Cardiac muscle cell (in vitro differentiated cells and primary cell): ENCODE results near the gene YTHDC1. TPM values are rescaled to one million over a fixed set of nuclear protein-coding genes. Genes with fewer than 3 reads are reported as not detected.
A peak's percentile ranks its signal among the peaks of the same experiment; 100 is the strongest.

Experiments
- DNase-seq, 2 donors: peaks; one replicate each; pipeline versions ENCODE4 v3.0.0 to v3.0.0-alpha.2; 2010 to 2017; ENCODE audit warnings: low read depth in 1 of 2, low spot score in 1 of 2
- H3K27ac ChIP-seq: fragments of 200-600 bp; sonication (generic); 2 replicates; pipeline ENCODE4 v1.5.1; 2016
- H3K27me3 ChIP-seq: fragments of 200-600 bp; sonication (generic); 2 replicates; pipeline ENCODE4 v1.6.0; 2016; ENCODE audit warnings: control low read depth
- H3K36me3 ChIP-seq: fragments of 200-600 bp; sonication (generic); 2 replicates; pipeline ENCODE4 v1.5.1; 2016; ENCODE audit warnings: control low read depth
- H3K4me1 ChIP-seq: fragments of 200-600 bp; sonication (generic); 2 replicates; pipeline ENCODE4 v1.8.1; 2017; ENCODE audit warnings: low read depth, mild to moderate bottlenecking, mixed run types
- H3K4me3 ChIP-seq: fragments of 200-600 bp; sonication (generic); 2 replicates; pipeline ENCODE4 v1.5.1; 2016; ENCODE audit warnings: mild to moderate bottlenecking
- H3K9me3 ChIP-seq: fragments of 200-600 bp; sonication (generic); 2 replicates; pipeline ENCODE4 v1.5.1; 2017; ENCODE audit warnings: low read depth, mild to moderate bottlenecking, control low read depth
- polyA plus RNA-seq: library from polyadenylated mRNA; unstranded; fragments of >200 nt; fragmentation: Nextera tagmentation; extraction: Ambion mirVana; gene quantifications from 2 replicates; pipeline ENCODE4 v1.2.1, GENCODE V29; 2016
- total RNA-seq: library from RNA; depleted of rRNA; stranded (reverse); fragments of >200 nt; gene quantifications from 2 replicates; pipeline ENCODE4 v1.2.3, GENCODE V29; 2016
- TF ChIP-seq, protein P1 (sequence below): IDR thresholded peaks from 2 replicates; pipeline ENCODE4 v1.5.1; 2012; ENCODE audit warnings: low read depth, mild to moderate bottlenecking, low read length

YTHDC1 gene
- total and polyA plus RNA-seq, 2 experiments from 2014 or later = 31.0 to 75.2 TPM

DNA sequence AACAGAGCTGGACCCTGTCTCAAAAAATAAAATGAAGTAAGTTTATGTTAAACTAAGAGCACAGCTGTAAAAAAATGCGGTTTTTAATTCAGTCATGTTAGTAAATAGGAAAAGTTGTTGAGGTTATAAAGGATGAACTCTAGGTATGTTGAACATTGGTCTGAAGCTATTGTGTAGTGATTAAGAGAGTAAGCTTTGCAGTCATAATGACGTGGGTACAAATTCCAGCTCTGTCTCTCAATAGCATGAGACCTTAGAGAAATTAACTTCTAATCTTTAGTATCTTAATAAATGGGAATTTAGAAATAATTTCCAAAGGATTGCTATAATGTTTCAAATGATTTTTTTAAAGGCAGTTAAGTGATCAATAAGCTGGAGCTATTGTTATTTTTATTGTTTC, 2.9 kb upstream of the YTHDC1 start:
- Histone ChIP-seq H3K27me3 (no peaks in the 10 kb centered on the region), H3K36me3 (no peaks in the 10 kb centered on the region), H3K9me3 (no peaks in the 10 kb centered on the region), H3K4me1 (peaks cover 4% of the 10 kb centered on the region), H3K4me3 (no peak overlapping the region), H3K27ac (no peak overlapping the region)
- TF ChIP-seq, protein P1, sequence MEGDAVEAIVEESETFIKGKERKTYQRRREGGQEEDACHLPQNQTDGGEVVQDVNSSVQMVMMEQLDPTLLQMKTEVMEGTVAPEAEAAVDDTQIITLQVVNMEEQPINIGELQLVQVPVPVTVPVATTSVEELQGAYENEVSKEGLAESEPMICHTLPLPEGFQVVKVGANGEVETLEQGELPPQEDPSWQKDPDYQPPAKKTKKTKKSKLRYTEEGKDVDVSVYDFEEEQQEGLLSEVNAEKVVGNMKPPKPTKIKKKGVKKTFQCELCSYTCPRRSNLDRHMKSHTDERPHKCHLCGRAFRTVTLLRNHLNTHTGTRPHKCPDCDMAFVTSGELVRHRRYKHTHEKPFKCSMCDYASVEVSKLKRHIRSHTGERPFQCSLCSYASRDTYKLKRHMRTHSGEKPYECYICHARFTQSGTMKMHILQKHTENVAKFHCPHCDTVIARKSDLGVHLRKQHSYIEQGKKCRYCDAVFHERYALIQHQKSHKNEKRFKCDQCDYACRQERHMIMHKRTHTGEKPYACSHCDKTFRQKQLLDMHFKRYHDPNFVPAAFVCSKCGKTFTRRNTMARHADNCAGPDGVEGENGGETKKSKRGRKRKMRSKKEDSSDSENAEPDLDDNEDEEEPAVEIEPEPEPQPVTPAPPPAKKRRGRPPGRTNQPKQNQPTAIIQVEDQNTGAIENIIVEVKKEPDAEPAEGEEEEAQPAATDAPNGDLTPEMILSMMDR = no peak
- DNase-seq = no peak

DNA sequence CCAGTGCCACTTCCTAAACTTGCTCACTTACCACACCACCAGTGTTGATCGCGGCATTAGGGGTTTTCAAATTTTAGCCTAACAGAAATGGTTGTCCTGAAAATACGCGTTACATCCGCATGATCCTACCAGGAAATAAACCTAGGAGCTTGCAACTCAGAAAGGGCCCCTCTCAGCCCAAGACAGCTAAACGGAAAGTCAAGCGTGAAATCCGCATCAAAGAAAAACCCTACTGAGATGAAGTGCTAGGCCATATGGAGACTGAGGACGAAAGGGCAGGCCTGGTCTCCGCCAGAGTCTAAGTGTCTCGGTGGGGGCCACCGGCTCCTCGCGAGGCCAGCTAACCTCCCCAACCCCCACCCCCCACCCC, 626 bp downstream of the YTHDC1 start:
- Histone ChIP-seq H3K27ac (peak overlapping the region; percentile 100), H3K9me3 (no peaks in the 10 kb centered on the region), H3K4me3 (peak overlapping the region; percentile 99), H3K27me3 (no peaks in the 10 kb centered on the region), H3K4me1 (peaks cover 14% of the 10 kb centered on the region), H3K36me3 (no peaks in the 10 kb centered on the region)
- TF ChIP-seq, protein P1 = no peak
- peak in 1 of 2 donors; percentile 46 for DNase-seq

DNA sequence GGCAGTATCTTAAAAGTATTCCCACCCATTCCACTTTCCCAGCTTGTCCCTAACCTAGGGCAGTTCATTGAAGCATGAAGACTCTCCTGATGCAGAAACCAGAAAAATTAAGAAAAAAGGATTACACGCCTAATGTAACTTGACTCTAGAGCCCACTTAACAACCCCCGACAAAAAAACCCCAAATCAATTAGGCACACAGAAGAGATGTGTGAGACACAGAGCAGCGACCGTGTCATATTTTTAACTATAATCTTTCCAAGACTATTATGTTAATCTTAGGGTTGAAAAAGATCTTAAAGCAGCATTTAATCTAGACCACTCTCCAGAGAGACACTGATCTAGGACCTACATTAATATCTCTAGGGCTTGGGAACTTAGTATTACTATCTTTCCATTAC, 1.3 kb downstream of the YTHDC1 start:
- Histone ChIP-seq H3K27me3 (no peaks in the 10 kb centered on the region), H3K4me3 (peak overlapping the region; percentile 99), H3K9me3 (no peaks in the 10 kb centered on the region), H3K4me1 (peaks cover 14% of the 10 kb centered on the region), H3K36me3 (no peaks in the 10 kb centered on the region), H3K27ac (peak overlapping the region; percentile 100)
- TF ChIP-seq, protein P1 = no peak
- DNase-seq = no peak

DNA sequence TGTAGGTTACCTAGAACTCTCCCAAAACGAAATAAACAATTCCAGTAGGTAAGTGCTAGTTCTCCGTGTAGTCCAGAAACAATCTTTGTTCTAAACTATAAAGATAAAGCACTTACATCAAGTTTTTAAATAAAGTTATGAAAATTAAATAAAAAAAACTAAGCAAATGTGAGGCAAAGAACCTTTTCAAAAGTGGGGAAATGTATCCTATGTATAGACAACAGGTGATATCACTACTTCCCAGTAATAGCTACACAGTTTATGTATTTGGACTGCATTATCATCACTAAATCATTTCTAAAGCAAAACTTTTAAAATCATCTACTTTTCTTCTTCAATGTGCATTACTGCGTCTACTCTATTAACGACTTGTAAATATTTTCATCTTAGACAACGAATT, 2.0 kb downstream of the YTHDC1 start:
- DNase-seq = no peak
- H3K36me3 ChIP-seq = no peaks in the 10 kb centered on the region
- TF ChIP-seq, protein P1 = no peak
- no peaks in the 10 kb centered on the region for H3K9me3 ChIP-seq
- peaks cover 14% of the 10 kb centered on the region for H3K4me1 ChIP-seq
- H3K4me3 ChIP-seq = peak overlapping the region; percentile 99
- H3K27me3 ChIP-seq = no peaks in the 10 kb centered on the region
- peak overlapping the region; percentile 100 for H3K27ac ChIP-seq

DNA sequence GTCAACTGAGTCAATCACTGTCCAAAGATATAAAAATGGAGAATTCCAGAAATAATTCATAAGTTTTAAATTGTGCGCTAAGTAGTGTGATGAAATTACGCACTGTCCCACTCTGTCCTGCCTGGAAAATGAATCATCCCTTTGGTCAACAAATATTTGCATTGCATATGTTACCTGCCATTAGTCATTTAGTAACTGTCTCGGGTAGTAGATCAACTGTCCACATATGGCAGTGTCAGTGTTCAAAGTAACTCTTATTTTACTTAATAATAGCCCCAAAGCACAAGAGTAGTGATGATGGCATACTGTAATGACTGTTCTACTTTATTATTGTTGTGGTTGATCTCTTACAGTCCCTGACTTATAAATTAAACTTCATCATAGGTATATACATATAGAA, 3.4 kb downstream of the YTHDC1 start:
- TF ChIP-seq, protein P1 = no peak
- DNase-seq = no peak
- peaks cover 26% of the 10 kb centered on the region for H3K4me1 ChIP-seq
- no peaks in the 10 kb centered on the region for H3K27me3 ChIP-seq
- no peaks in the 10 kb centered on the region for H3K36me3 ChIP-seq
- H3K27ac ChIP-seq = no peak overlapping the region
- no peaks in the 10 kb centered on the region for H3K9me3 ChIP-seq
- peak overlapping the region; percentile 99 for H3K4me3 ChIP-seq

DNA sequence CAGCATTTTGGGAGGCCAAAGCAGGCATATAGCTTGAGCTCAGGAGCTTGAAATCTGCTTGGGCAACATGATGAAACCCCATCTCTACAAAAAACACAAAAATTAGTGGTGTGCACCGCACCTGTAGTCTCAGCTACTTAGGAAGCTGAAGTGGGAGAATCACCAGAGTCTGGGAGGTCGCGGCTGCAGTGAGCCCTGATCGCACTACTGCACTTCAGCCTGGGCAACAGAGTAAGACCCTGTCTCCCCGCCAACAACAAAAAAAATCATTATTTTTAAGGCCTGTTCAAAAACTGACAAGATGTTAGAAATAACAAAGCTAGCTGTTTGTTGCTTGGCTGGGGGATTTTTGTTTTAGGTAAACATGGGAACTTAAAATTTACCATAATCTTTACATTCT, 5.1 kb downstream of the YTHDC1 start:
- DNase-seq = no peak
- TF ChIP-seq, protein P1 = no peak
- Histone ChIP-seq H3K27me3 (no peaks in the 10 kb centered on the region), H3K4me1 (peaks cover 43% of the 10 kb centered on the region), H3K36me3 (no peaks in the 10 kb centered on the region), H3K27ac (no peak overlapping the region), H3K4me3 (no peak overlapping the region), H3K9me3 (no peaks in the 10 kb centered on the region)
